Glutamatergic neuron (in vitro differentiated cells): ENCODE data around the gene HS6ST2. TPM values are rescaled to one million over a fixed set of nuclear protein-coding genes. Genes with fewer than 3 reads are reported as not detected.

ENCODE experiments used
- DNase-seq: peaks from one replicate; pipeline ENCODE4 v3.0.0; 2022
- H3K27ac Mint-ChIP-seq: one replicate; pipeline ENCODE4 v1.8.0; 2020; ENCODE audit warnings: mild to moderate bottlenecking, mixed read lengths, inconsistent platforms; ENCODE audit not compliant: unreplicated experiment
- H3K27me3 Mint-ChIP-seq: one replicate; pipeline ENCODE4 v1.8.0; 2020; ENCODE audit warnings: mild to moderate bottlenecking, moderate library complexity, mixed read lengths, inconsistent platforms; ENCODE audit not compliant: unreplicated experiment
- H3K36me3 Mint-ChIP-seq: one replicate; pipeline ENCODE4 v1.8.0; 2020; ENCODE audit warnings: mild to moderate bottlenecking, mixed read lengths, inconsistent platforms; ENCODE audit not compliant: unreplicated experiment
- H3K4me1 Mint-ChIP-seq: one replicate; pipeline ENCODE4 v1.8.0; 2020; ENCODE audit warnings: mild to moderate bottlenecking, low read depth, mixed read lengths, inconsistent platforms; ENCODE audit not compliant: unreplicated experiment
- H3K4me3 Mint-ChIP-seq: one replicate; pipeline ENCODE4 v1.8.0; 2020; ENCODE audit warnings: mild to moderate bottlenecking, mixed read lengths, inconsistent platforms; ENCODE audit not compliant: unreplicated experiment
- H3K9me3 Mint-ChIP-seq: one replicate; pipeline ENCODE4 v1.8.0; 2020; ENCODE audit warnings: mild to moderate bottlenecking, moderate library complexity, mixed read lengths, inconsistent platforms; ENCODE audit not compliant: unreplicated experiment
- CTCF ChIP-seq: fragments of 200-600 bp; sonication (generic); IDR thresholded peaks from one replicate; pipeline ENCODE4 v1.5.0; 2021; ENCODE audit not compliant: partially characterized antibody, unreplicated experiment
- total RNA-seq: library from RNA; stranded (reverse); fragmentation: NEBNext Ultra II Directional; extraction: Animal tissue kit (Norgen Biotek cat#: 25700); gene quantifications from one replicate; pipeline ENCODE4 v1.2.1, GENCODE V29; 2021; ENCODE audit not compliant: unreplicated experiment

The HS6ST2 gene
- total RNA-seq, 1 donor from 2014 or later = 2.9 TPM

GRCh38 chrX:132802033-132802432 lies 156.4 kb downstream of the HS6ST2 start:
- Mint-ChIP-seq H3K27me3 (no peaks in the 10 kb centered on the region), H3K4me1 (no peaks in the 10 kb centered on the region), H3K27ac (no peak overlapping the region), H3K4me3 (no peak overlapping the region), H3K36me3 (no peaks in the 10 kb centered on the region), H3K9me3 (no peaks in the 10 kb centered on the region)
- no peak for DNase-seq
- no peak for TF ChIP-seq CTCF

- no peak for TF ChIP-seq CTCF
- no peaks in the 10 kb centered on the region for H3K36me3 Mint-ChIP-seq
- H3K9me3 Mint-ChIP-seq = no peaks in the 10 kb centered on the region
- no peak overlapping the region for H3K4me3 Mint-ChIP-seq
- no peak overlapping the region for H3K27ac Mint-ChIP-seq
- H3K4me1 Mint-ChIP-seq = no peaks in the 10 kb centered on the region
- H3K27me3 Mint-ChIP-seq = no peaks in the 10 kb centered on the region
- DNase-seq = no peak
Observed at GRCh38 chrX:132795181-132795580, 163.2 kb downstream of the HS6ST2 start.

GRCh38 chrX:132791714-132792113 lies 166.7 kb downstream of the HS6ST2 start:
- Mint-ChIP-seq H3K36me3 (peaks cover 7% of the 10 kb centered on the region), H3K27ac (no peak overlapping the region), H3K4me3 (no peak overlapping the region), H3K27me3 (no peaks in the 10 kb centered on the region), H3K4me1 (no peaks in the 10 kb centered on the region), H3K9me3 (no peaks in the 10 kb centered on the region)
- TF ChIP-seq CTCF = no peak
- DNase-seq = no peak

DNA sequence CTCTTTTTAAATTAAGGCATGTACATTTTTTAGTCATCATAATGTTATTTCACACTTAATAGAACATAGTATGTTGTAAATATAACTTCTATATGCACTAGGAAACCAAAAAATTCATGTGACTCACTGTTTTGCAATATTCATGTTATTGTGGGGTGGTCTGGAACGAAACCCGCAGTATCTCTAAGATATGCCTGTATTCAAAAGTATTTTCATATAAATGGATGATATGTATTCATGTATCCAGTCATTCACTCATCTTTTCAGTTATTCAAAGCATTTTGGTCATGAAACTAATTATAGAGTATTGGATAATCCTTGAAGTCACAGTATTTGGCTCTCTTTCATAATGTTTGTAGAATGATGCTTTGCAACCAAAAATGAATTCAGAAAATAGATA lies 168.1 kb downstream of the HS6ST2 start:
- Mint-ChIP-seq H3K4me3 (no peak overlapping the region), H3K4me1 (peaks cover 1% of the 10 kb centered on the region), H3K27me3 (no peaks in the 10 kb centered on the region), H3K36me3 (peaks cover 7% of the 10 kb centered on the region), H3K27ac (no peak overlapping the region), H3K9me3 (no peaks in the 10 kb centered on the region)
- DNase-seq = no peak
- TF ChIP-seq CTCF = no peak

DNA sequence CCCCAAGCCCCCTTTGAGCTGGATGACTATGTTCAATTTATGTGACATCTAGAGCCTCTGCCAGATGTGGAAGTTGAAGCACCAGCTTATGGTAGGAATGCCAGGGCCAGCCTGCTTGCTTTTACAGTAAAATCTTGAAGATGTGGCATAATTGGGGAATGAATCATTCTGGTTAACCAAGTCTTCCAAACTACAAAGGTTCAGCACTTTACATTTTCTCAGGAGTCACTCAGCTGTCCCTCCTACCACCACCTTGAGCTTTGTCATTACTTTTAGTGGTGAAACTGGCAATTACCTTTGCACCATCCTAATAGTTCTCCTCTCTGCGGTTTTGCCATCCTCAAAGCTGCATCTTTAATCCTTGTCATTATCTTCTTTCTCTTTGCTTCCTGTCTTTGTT lies 172.2 kb downstream of the HS6ST2 start:
- H3K27ac Mint-ChIP-seq = no peak overlapping the region
- no peak overlapping the region for H3K4me3 Mint-ChIP-seq
- peaks cover 7% of the 10 kb centered on the region for H3K36me3 Mint-ChIP-seq
- H3K9me3 Mint-ChIP-seq = no peaks in the 10 kb centered on the region
- no peak for DNase-seq
- H3K27me3 Mint-ChIP-seq = no peaks in the 10 kb centered on the region
- TF ChIP-seq CTCF = no peak
- peaks cover 2% of the 10 kb centered on the region for H3K4me1 Mint-ChIP-seq
